Spleen (tissue), 7 donors: Measurements from ENCODE around the gene TMIE.

Source experiments
- POLR2A ChIP-seq, 3 donors: fragments of 450-650 bp; IDR thresholded peaks; one replicate each; pipeline ENCODE4 v1.5.1; 2017; ENCODE audit warnings: antibody characterized with exemption in 3 of 3, mild to moderate bottlenecking in 1 of 3
- POLR2AphosphoS5 ChIP-seq, 3 donors: sonication (generic); formaldehyde crosslinking; IDR thresholded peaks; one replicate each; pipeline ENCODE4 v1.5.1; 2017; ENCODE audit warnings: antibody characterized with exemption in 3 of 3
- TF ChIP-seq, protein P1 (sequence below), 11 experiments: fragments of 200-600 bp in 7 of 11; fragments of 450-650 bp in 4 of 11; sonication (generic) in 4 of 11; IDR thresholded peaks in 8 of 11; conservative IDR thresholded peaks in 3 of 11; 1 replicate in 7 of 11; 2 replicates in 4 of 11; pipeline versions ENCODE4 v1.4.0 to v1.8.0; 2016 to 2021; ENCODE audit warnings: antibody characterized with exemption in 11 of 11, inconsistent platforms in 4 of 11, mild to moderate bottlenecking in 1 of 11
- donor health status: DM: no; HTN: no; CAD: no; lungs with moderate emphysema.
- donor health status: DM: no; HTN: no; CAD: no.
- donor health status: DM: no; HTN: no; CAD: no.

DNA sequence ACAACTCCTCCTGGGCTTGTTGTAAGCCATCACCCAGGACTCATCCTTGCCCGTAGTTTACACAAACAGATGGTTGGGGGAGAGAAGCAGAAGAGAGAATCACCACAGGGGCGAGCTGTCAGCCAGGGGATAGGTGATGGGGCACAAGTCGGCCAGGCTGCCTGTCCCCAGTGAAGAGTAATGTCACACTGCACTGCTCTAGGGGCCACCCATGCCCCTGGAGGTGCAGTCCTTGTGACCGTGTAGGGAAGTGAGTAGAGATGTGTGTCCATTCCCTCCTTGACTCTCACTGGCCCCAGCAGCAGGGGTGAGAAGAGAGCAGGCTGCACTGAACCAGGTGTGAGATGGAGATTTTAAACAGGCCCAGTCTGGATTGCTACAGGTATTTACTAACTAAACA lies 33.6 kb downstream of the TMIE start:
- TF ChIP-seq, protein P1, sequence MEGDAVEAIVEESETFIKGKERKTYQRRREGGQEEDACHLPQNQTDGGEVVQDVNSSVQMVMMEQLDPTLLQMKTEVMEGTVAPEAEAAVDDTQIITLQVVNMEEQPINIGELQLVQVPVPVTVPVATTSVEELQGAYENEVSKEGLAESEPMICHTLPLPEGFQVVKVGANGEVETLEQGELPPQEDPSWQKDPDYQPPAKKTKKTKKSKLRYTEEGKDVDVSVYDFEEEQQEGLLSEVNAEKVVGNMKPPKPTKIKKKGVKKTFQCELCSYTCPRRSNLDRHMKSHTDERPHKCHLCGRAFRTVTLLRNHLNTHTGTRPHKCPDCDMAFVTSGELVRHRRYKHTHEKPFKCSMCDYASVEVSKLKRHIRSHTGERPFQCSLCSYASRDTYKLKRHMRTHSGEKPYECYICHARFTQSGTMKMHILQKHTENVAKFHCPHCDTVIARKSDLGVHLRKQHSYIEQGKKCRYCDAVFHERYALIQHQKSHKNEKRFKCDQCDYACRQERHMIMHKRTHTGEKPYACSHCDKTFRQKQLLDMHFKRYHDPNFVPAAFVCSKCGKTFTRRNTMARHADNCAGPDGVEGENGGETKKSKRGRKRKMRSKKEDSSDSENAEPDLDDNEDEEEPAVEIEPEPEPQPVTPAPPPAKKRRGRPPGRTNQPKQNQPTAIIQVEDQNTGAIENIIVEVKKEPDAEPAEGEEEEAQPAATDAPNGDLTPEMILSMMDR (IDR thresholded peaks at IDR 0.05 in 8 of 11, conservative IDR thresholded peaks at IDR 0.05 in 3 of 11), result no peak
- no peak for TF ChIP-seq POLR2AphosphoS5 (IDR thresholded peaks at IDR 0.05)
- TF ChIP-seq POLR2A (IDR thresholded peaks at IDR 0.05), result no peak
